K562 (cell line): ENCODE results near the gene KLHL12.

Experiments used
- EZH2 ChIP-seq: IDR thresholded peaks from 2 replicates; pipeline ENCODE4 v1.6.1; 2012; ENCODE audit warnings: low read depth, mild to moderate bottlenecking, inconsistent platforms, low read length, borderline replicate concordance
- NCOR1 ChIP-seq: fragments of 450-650 bp; IDR thresholded peaks from 2 replicates; pipeline ENCODE4 v1.6.1; 2016; ENCODE audit warnings: mild to moderate bottlenecking, moderate library complexity
- TF ChIP-seq, protein P1 (sequence below), 3 experiments: IDR thresholded peaks in 2 of 3; conservative IDR thresholded peaks in 1 of 3; 2 replicates each; pipeline ENCODE4 v1.5.1; 2011 to 2012; ENCODE audit warnings: low read length in 3 of 3, mild to moderate bottlenecking in 3 of 3, control low read depth in 2 of 3, improper control_type of control experiment in 1 of 3, inconsistent platforms in 1 of 3, low read depth in 1 of 3, mixed read lengths in 1 of 3, moderate library complexity in 1 of 3; ENCODE audit not compliant: insufficient read depth in 2 of 3
- TF ChIP-seq, protein P2 (sequence below), 2 experiments: fragments of 450-650 bp in 1 of 2; sonication (generic) in 1 of 2; formaldehyde crosslinking in 1 of 2; IDR thresholded peaks in 1 of 2; conservative IDR thresholded peaks in 1 of 2; 2 replicates each; pipeline versions ENCODE4 v1.6.1 to v1.8.1; 2016 to 2023; ENCODE audit warnings: mild to moderate bottlenecking in 2 of 2, moderate library complexity in 2 of 2, inconsistent platforms in 1 of 2, missing genetic modification reagents in 1 of 2

DNA sequence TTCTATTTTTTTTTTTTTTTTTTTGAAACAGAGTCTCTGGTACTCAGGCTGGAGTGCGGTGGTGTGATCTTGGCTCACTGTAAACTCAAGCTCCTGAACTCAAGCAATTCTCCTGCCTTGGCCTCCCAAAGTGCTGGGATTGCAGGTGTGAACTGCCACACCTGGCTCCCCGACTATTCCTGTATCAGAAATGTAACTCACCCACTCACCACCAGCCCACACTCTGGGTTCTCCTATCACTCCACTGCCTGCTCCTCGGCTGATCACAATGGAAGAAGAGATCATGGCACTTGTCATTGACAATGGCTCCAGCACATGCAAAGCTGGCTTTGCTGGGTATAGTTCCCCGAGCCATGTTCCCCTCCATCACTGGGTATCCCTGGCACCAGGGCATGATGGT is 54.0 kb downstream of the KLHL12 start:
- TF ChIP-seq NCOR1 (no peak), EZH2 (no peak)
- TF ChIP-seq, protein P1, sequence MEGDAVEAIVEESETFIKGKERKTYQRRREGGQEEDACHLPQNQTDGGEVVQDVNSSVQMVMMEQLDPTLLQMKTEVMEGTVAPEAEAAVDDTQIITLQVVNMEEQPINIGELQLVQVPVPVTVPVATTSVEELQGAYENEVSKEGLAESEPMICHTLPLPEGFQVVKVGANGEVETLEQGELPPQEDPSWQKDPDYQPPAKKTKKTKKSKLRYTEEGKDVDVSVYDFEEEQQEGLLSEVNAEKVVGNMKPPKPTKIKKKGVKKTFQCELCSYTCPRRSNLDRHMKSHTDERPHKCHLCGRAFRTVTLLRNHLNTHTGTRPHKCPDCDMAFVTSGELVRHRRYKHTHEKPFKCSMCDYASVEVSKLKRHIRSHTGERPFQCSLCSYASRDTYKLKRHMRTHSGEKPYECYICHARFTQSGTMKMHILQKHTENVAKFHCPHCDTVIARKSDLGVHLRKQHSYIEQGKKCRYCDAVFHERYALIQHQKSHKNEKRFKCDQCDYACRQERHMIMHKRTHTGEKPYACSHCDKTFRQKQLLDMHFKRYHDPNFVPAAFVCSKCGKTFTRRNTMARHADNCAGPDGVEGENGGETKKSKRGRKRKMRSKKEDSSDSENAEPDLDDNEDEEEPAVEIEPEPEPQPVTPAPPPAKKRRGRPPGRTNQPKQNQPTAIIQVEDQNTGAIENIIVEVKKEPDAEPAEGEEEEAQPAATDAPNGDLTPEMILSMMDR (IDR thresholded peaks at IDR 0.05 in 2 of 3, conservative IDR thresholded peaks at IDR 0.05 in 1 of 3; ENCODE audit: insufficient read depth in 2 of 3, low read depth in 1 of 3, low read length in 3 of 3), result no peak
- TF ChIP-seq, protein P2, sequence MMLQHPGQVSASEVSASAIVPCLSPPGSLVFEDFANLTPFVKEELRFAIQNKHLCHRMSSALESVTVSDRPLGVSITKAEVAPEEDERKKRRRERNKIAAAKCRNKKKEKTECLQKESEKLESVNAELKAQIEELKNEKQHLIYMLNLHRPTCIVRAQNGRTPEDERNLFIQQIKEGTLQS (IDR thresholded peaks at IDR 0.05), result no peak
- TF ChIP-seq, protein P2 (CRISPR knock-in tag; conservative IDR thresholded peaks at IDR 0.05), result no peak
